DOHH2 (cell line): ENCODE measurements around the gene VPS13A.

Experiments used
- EZH2phosphoT487 ChIP-seq: fragments of 200-600 bp; sonication (generic); IDR thresholded peaks from 2 replicates; pipeline ENCODE4 v1.6.1; 2017; ENCODE audit warnings: borderline replicate concordance, mild to moderate bottlenecking, antibody characterized with exemption, low read length, moderate library complexity, mixed read lengths
- TF ChIP-seq, protein P1 (sequence below): fragments of 200-600 bp; sonication (generic); IDR thresholded peaks from one replicate; pipeline ENCODE4 v1.5.1; 2014; ENCODE audit warnings: antibody characterized with exemption, mild to moderate bottlenecking, low read depth, low read length; ENCODE audit not compliant: poor library complexity, severe bottlenecking

DNA sequence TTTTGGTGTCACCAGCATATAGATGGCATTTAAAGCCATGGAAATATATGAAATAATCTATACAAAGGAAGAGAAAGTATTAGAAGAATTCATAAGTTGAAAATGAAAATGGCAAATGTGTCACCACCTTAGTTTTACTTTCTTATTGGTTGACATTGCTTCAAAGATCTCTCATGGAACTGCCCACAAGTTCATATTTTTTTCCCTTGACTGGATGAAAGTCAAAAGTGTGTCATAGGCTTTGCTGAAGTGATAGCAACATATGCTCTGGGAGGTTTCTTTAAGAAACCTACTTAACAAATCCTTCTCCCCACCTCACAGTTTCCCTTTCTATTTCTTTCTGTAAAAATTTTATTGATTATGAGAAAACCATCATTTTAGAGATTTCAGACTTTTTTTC, 127.2 kb downstream of the VPS13A start:
- TF ChIP-seq, protein P1, sequence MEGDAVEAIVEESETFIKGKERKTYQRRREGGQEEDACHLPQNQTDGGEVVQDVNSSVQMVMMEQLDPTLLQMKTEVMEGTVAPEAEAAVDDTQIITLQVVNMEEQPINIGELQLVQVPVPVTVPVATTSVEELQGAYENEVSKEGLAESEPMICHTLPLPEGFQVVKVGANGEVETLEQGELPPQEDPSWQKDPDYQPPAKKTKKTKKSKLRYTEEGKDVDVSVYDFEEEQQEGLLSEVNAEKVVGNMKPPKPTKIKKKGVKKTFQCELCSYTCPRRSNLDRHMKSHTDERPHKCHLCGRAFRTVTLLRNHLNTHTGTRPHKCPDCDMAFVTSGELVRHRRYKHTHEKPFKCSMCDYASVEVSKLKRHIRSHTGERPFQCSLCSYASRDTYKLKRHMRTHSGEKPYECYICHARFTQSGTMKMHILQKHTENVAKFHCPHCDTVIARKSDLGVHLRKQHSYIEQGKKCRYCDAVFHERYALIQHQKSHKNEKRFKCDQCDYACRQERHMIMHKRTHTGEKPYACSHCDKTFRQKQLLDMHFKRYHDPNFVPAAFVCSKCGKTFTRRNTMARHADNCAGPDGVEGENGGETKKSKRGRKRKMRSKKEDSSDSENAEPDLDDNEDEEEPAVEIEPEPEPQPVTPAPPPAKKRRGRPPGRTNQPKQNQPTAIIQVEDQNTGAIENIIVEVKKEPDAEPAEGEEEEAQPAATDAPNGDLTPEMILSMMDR = no peak
- no peak for TF ChIP-seq EZH2phosphoT487
